HFFc6 (cell line): ENCODE data around the gene DTNBP1. TPM values are rescaled to one million over a fixed set of nuclear protein-coding genes. Genes with fewer than 3 reads are reported as not detected.

Experiments
- DNase-seq: peaks from one replicate; pipeline ENCODE4 v3.0.0-alpha.2; 2018
- H3K27ac Mint-ChIP-seq: 2 replicates; pipeline ENCODE4 v1.8.0; 2020; ENCODE audit warnings: mild to moderate bottlenecking, mixed read lengths
- H3K27me3 Mint-ChIP-seq: 2 replicates; pipeline ENCODE4 v1.8.0; 2021; ENCODE audit warnings: mild to moderate bottlenecking, moderate library complexity, mixed read lengths; ENCODE audit not compliant: insufficient read depth
- H3K36me3 Mint-ChIP-seq: 2 replicates; pipeline ENCODE4 v1.8.0; 2021; ENCODE audit warnings: low read depth, mixed read lengths
- H3K4me1 Mint-ChIP-seq: 2 replicates; pipeline ENCODE4 v1.8.0; 2020; ENCODE audit warnings: low read depth, mixed read lengths
- H3K4me3 Mint-ChIP-seq: 2 replicates; pipeline ENCODE4 v1.8.0; 2020; ENCODE audit warnings: mild to moderate bottlenecking, moderate library complexity, mixed read lengths
- H3K9me3 Mint-ChIP-seq: 2 replicates; pipeline ENCODE4 v1.8.0; 2020; ENCODE audit warnings: mild to moderate bottlenecking, mixed read lengths
- total RNA-seq, 6 experiments: library from RNA; stranded (reverse); fragmentation: NEBNext Ultra II Directional; extraction: Animal tissue kit (Norgen Biotek cat#: 25700); gene quantifications; 2 replicates in 1 of 6; 3 replicates in 5 of 6; pipeline ENCODE4 v1.2.3, GENCODE V29; 2021
- TF ChIP-seq, protein P1 (sequence below): fragments of 200-600 bp; sonication (generic); IDR thresholded peaks from 2 replicates; pipeline ENCODE4 v1.5.0; 2021; ENCODE audit warnings: antibody characterized with exemption, mild to moderate bottlenecking

DTNBP1 gene
- total RNA-seq, 6 experiments from 2014 or later = 10.4 to 15.3 (median 13.9) TPM

DNA sequence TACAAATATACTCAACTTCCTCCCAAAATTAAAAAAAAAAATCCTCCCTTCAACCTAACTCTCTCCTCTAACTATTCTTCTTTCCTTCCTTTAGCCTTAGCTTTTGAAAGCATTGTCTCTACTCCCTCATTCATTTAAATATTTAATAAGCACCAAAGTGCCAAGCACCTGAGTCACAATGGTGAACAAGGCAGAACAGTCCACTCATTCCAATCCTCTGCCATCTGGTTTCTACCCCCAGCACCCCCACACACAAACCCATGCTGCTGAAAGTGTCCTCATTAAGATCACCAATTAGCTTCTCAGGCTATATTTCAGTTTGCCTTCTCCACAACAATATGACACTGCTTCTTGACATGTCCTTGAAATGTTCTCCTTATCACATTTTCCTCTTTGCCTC, 76.3 kb downstream of the DTNBP1 start:
- Mint-ChIP-seq H3K27me3 (no peaks in the 10 kb centered on the region; the same call in 1 of the 2 replicates), H3K27ac (no peak overlapping the region), H3K4me3 (no peak overlapping the region), H3K4me1 (peaks cover 29% of the 10 kb centered on the region), H3K36me3 (no peaks in the 10 kb centered on the region), H3K9me3 (no peaks in the 10 kb centered on the region)
- TF ChIP-seq, protein P1, sequence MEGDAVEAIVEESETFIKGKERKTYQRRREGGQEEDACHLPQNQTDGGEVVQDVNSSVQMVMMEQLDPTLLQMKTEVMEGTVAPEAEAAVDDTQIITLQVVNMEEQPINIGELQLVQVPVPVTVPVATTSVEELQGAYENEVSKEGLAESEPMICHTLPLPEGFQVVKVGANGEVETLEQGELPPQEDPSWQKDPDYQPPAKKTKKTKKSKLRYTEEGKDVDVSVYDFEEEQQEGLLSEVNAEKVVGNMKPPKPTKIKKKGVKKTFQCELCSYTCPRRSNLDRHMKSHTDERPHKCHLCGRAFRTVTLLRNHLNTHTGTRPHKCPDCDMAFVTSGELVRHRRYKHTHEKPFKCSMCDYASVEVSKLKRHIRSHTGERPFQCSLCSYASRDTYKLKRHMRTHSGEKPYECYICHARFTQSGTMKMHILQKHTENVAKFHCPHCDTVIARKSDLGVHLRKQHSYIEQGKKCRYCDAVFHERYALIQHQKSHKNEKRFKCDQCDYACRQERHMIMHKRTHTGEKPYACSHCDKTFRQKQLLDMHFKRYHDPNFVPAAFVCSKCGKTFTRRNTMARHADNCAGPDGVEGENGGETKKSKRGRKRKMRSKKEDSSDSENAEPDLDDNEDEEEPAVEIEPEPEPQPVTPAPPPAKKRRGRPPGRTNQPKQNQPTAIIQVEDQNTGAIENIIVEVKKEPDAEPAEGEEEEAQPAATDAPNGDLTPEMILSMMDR = no peak
- no peak for DNase-seq

DNA sequence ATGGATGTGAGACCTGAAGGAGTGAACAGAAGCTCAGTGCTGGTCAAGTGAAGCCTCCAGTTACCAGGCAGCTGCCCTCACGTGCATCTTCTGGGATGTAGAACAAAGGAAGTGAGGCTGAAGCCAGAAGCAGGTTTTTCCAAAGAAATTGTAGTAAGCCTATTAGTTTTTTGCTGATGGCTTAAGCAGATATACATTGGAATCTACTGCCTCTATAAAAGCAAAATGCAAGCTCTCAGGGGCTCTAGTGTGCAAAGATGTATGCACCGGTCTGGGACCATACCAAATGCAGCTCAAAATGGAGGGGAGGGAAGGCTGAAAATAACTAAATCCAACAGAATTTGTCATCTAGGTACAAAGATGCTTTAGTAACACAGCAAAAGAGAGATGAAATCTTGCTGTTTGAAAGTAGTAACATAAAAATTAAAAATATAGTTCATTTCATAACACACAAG, 77.0 kb downstream of the DTNBP1 start:
- Mint-ChIP-seq H3K9me3 (no peaks in the 10 kb centered on the region), H3K4me1 (peaks cover 29% of the 10 kb centered on the region), H3K27me3 (no peaks in the 10 kb centered on the region; the same call in 1 of the 2 replicates), H3K4me3 (no peak overlapping the region), H3K36me3 (no peaks in the 10 kb centered on the region), H3K27ac (no peak overlapping the region)
- TF ChIP-seq, protein P1 = no peak
- DNase-seq = no peak

DNA sequence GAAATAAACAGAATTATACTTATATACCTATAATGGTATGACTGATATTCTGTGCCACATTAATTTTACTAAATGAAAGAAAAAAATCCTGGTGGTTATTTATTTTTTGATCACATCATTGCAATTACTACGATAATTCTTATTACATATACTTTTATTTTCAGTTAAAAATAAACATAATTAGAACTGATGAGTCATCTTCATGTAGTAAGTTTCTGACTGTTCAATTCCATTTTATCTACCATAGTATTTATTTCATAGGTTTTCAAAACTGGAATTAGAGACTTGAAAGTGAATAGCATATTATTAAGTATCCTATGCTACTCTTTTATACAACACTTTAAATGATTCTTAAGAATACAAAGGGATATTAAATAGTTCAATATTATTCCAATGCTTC, 80.3 kb downstream of the DTNBP1 start:
- Mint-ChIP-seq H3K4me3 (no peak overlapping the region), H3K4me1 (peaks cover 25% of the 10 kb centered on the region), H3K27me3 (no peaks in the 10 kb centered on the region), H3K36me3 (no peaks in the 10 kb centered on the region), H3K27ac (no peak overlapping the region), H3K9me3 (no peaks in the 10 kb centered on the region)
- DNase-seq = no peak
- TF ChIP-seq, protein P1 = no peak

DNA sequence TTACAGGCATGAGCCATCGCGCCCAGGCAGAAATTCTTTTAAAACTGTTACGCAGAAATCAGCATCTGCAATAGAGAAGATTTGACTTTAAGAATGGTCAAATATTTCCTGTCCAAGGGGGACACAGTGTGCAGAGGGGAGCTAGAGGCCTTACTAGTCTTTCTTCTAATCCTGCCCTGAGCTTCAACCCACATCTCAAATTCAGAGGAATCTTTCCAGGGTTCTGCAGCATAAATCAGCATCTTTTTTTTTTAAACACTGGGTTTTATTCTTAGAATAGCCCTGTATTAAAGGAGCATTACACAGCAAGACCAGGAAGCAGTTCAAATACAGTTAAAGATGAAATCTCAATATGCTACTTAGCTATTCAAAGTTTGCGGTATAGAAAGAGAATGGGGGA, 81.1 kb downstream of the DTNBP1 start:
- DNase-seq = no peak
- Mint-ChIP-seq H3K9me3 (no peaks in the 10 kb centered on the region), H3K36me3 (no peaks in the 10 kb centered on the region), H3K27ac (no peak overlapping the region), H3K27me3 (no peaks in the 10 kb centered on the region), H3K4me3 (no peak overlapping the region), H3K4me1 (peaks cover 27% of the 10 kb centered on the region)
- TF ChIP-seq, protein P1 = no peak

DNA sequence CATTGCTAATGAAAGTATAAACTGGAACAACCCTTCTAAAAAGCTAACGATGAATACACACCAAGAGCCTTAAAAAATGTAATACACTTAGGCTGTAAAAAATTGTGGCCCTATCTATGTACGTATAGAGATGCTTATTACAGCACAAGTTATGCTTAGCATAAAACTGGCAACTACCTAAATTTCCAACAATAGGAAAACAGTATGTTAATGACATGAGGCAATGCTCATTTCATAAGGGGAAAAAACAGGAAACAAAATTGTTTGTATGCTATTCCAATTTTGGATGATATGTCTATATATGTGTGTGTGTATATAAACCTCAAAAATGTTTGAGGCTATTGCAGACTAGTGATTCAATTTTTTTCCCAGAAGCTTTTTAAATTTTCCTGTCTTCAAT, 82.5 kb downstream of the DTNBP1 start:
- TF ChIP-seq, protein P1 = no peak
- H3K9me3 Mint-ChIP-seq = no peaks in the 10 kb centered on the region
- H3K4me1 Mint-ChIP-seq = peaks cover 16% of the 10 kb centered on the region
- no peaks in the 10 kb centered on the region for H3K36me3 Mint-ChIP-seq
- DNase-seq = no peak
- no peaks in the 10 kb centered on the region for H3K27me3 Mint-ChIP-seq
- no peak overlapping the region for H3K4me3 Mint-ChIP-seq
- no peak overlapping the region for H3K27ac Mint-ChIP-seq
